ENCODE measurements around the gene TPSAB1.

TPSAB1 gene

DNA sequence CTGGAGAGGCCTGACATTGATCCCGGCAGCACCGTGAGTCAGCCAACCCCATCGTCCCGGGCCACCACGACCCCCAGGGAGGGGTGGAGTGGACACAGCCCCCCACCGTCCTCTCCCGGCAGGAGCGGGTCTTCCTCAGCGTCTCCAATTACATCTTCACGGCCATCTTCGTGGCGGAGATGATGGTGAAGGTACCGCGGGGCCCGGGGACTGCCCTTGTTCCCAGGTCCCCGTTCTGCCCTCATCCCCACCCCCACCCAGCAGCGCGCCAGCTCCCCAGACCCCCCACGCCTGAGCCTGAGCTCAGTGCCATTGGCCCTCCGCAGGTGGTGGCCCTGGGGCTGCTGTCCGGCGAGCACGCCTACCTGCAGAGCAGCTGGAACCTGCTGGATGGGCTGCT is 30.0 kb upstream of the TPSAB1 start:
- no peak for DNase-seq

GRCh38 chr16:1211451-1212268 is 28.8 kb upstream of the TPSAB1 start:
- no peak for DNase-seq

DNA sequence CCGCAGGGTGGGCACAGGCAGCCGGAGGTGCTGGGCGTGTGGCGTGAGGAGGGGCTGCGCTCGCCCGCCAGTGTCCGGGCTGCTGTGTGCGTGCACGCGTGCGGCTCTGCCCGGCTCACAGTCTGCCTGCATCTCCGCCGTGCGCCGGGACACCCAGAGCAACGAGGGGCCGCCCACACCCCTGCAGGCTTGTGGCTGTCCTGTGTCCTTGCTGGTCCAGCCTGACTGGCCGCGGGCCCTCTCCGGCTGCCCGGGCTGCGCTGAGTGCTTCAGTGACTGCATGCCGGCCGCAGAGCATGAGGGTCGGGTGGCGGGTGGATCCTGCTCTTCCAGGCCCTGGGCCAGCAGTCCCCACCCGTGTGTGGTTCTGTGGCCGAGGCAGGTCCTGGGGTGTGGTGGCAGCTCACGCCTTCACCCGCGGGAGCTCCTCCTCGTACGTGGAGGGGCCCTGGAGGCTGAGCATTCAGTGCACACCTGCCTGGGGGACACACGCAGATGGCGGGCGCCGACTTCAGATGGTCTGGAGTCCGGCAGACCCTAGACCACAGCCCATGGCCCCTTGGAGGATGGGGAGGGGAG is 27.8 kb upstream of the TPSAB1 start:
- no peak for DNase-seq

- DNase-seq = no peak
Observed at GRCh38 chr16:1213231-1213630, 27.3 kb upstream of the TPSAB1 start.

- DNase-seq = no peak
Observed at GRCh38 chr16:1213796-1214372, 26.6 kb upstream of the TPSAB1 start.

- no peak for DNase-seq
Observed at GRCh38 chr16:1214719-1215118, 25.8 kb upstream of the TPSAB1 start.

DNA sequence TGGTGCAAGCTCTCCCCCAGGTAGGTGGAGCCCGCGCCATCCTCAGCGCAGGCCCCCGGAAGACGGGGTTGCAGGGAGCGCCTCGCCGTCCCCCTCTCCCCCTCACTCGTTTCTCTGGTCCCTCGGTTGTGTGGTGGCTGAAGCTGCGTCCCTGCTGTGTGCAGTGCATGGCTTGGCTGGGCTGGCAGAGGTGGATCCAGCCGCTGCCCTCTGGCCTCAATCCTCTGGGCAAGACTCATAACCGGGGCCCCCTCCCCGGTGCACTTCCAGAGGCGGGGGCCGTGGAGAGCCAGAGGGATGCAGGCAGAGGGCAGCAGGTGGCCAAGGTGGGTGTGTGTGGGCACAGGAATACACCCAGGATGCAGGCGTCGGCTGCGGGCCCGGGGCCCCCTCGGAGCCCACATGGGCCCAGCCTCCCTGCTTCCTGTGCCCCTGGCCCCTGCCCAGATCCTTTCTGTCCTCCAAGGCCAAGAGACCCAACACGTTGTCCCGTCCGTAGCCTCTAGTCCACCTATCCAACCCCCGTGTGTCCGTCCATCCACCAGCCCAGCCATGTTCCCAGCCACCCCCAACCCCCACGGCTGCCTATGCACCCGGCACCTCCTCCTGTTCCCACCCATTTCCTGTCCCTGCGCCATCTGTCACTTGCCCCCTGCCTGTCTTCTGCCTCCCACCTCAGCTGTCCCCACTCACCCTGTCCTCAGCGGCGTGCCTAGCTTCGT is 24.8 kb upstream of the TPSAB1 start:
- no peak for DNase-seq

- no peak for DNase-seq
Observed at GRCh38 chr16:1216296-1216619, 24.2 kb upstream of the TPSAB1 start.

DNA sequence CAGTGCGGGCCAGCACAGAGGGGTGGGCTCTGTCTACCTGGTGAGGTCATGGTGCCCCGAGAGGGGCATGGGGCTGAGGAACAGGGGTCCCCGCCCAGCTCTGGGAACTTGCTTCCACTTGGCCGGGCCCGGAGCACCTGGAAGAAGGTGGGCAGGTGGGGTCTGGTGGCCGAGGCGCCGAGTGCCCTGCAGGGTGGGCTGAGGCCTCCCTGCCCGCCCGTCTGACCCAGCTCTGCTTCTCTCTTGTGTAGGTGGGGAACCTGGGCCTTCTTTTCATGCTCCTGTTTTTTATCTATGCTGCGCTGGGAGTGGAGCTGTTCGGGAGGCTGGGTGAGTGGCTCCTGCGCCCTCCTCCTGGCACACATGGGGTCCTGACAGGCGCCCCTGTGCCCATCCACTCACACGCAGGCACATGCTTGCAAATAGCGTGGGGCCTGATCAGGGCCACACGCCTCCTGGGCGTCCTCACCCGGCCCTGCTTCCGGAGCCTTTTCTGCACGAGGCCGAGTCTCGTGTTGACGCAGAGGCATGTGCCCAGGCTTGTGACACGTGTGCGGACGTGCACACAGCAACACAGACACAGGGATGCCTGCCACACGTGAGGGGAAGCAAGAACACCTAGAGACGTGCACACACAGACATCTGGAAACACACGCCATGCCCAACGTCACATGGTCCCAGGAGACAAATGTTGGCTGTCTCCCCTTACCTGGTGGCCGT is 23.7 kb upstream of the TPSAB1 start:
- DNase-seq = no peak

DNA sequence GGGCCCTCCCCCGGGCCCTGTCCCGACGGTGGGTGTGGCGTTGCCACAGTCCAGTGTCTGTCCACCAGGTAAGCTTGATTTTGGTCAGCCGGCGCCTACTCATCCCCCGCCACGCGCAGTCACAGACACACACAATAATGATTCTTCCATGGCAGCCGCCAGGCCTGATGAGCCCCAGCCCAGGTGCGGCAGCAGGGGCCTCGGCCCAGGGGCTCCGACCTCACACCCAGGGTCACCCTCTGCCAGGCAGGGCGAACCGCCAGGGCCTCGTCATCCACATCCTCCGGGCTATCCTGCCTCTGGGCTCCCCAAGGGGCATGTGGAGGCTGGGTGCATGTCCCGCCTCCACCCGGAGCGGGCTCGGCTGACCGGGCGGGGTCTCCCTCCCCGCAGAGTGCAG is 23.0 kb upstream of the TPSAB1 start:
- no peak for DNase-seq

DNA sequence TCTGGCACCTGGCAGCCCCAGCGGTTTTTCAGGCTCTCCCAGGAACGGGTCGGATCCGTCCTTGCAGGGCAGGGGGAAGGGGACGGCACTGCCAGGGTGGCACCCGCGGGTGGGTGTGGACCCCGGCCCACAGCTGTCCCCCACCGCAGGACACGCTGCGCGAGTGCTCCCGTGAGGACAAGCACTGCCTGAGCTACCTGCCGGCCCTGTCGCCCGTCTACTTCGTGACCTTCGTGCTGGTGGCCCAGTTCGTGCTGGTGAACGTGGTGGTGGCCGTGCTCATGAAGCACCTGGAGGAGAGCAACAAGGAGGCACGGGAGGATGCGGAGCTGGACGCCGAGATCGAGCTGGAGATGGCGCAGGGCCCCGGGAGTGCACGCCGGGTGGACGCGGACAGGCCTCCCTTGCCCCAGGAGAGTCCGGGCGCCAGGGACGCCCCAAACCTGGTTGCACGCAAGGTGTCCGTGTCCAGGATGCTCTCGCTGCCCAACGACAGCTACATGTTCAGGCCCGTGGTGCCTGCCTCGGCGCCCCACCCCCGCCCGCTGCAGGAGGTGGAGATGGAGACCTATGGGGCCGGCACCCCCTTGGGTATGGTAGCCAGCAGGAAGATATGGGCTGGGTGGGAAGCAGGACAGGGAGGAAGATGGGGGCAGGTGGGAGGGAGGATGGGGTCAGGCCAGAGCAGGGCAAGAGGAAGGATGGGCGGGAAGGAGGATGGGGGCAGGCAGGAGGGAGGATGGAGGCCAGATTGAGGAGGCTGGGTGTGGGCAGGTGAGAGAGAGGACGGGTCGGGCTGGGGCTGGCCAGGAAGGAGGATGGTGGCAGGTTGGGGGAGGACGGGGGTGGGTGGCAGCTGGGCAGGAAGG is 22.2 kb upstream of the TPSAB1 start:
- DNase-seq = no peak

DNA sequence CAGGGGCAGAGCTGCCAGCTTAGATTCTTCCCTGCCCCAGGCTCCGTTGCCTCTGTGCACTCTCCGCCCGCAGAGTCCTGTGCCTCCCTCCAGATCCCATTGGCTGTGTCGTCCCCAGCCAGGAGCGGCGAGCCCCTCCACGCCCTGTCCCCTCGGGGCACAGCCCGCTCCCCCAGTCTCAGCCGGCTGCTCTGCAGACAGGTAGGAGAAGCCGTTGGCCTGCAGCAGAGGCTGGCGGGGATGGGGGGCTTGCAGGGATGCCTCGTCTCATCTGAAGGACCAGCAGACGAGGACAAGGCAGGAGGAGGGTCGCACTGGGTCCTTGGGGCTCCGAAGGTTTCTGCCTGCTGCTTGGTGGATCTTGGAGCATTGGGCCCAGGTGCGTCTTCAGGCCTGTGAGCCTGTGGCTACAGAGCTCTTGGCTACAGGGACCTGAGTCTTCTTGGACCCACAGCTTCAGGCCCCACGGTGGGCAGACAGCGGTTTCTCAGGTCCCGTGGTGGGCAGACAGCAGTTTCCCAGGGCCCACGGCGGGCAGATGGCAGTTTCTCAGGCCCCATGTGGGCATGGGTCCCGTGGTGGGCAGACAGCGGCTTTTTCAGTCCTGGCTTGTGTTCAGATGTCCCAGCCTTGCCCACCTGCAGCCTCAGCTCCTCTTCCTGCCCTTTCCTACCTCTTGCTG is 21.4 kb upstream of the TPSAB1 start:
- DNase-seq = no peak

DNA sequence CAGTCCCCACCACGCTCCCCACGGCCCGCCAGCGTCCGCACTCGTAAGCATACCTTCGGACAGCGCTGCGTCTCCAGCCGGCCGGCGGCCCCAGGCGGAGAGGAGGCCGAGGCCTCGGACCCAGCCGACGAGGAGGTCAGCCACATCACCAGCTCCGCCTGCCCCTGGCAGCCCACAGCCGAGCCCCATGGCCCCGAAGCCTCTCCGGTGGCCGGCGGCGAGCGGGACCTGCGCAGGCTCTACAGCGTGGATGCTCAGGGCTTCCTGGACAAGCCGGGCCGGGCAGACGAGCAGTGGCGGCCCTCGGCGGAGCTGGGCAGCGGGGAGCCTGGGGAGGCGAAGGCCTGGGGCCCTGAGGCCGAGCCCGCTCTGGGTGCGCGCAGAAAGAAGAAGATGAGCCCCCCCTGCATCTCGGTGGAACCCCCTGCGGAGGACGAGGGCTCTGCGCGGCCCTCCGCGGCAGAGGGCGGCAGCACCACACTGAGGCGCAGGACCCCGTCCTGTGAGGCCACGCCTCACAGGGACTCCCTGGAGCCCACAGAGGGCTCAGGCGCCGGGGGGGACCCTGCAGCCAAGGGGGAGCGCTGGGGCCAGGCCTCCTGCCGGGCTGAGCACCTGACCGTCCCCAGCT is 20.3 kb upstream of the TPSAB1 start:
- no peak for DNase-seq

DNA sequence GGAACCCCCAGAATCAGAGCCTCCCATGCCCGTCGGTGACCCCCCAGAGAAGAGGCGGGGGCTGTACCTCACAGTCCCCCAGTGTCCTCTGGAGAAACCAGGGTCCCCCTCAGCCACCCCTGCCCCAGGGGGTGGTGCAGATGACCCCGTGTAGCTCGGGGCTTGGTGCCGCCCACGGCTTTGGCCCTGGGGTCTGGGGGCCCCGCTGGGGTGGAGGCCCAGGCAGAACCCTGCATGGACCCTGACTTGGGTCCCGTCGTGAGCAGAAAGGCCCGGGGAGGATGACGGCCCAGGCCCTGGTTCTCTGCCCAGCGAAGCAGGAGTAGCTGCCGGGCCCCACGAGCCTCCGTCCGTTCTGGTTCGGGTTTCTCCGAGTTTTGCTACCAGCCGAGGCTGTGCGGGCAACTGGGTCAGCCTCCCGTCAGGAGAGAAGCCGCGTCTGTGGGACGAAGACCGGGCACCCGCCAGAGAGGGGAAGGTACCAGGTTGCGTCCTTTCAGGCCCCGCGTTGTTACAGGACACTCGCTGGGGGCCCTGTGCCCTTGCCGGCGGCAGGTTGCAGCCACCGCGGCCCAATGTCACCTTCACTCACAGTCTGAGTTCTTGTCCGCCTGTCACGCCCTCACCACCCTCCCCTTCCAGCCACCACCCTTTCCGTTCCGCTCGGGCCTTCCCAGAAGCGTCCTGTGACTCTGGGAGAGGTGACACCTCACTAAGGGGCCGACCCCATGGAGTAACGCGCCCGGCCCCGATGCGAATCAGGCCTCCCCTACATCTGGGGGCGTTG is 19.5 kb upstream of the TPSAB1 start:
- DNase-seq = no peak

DNA sequence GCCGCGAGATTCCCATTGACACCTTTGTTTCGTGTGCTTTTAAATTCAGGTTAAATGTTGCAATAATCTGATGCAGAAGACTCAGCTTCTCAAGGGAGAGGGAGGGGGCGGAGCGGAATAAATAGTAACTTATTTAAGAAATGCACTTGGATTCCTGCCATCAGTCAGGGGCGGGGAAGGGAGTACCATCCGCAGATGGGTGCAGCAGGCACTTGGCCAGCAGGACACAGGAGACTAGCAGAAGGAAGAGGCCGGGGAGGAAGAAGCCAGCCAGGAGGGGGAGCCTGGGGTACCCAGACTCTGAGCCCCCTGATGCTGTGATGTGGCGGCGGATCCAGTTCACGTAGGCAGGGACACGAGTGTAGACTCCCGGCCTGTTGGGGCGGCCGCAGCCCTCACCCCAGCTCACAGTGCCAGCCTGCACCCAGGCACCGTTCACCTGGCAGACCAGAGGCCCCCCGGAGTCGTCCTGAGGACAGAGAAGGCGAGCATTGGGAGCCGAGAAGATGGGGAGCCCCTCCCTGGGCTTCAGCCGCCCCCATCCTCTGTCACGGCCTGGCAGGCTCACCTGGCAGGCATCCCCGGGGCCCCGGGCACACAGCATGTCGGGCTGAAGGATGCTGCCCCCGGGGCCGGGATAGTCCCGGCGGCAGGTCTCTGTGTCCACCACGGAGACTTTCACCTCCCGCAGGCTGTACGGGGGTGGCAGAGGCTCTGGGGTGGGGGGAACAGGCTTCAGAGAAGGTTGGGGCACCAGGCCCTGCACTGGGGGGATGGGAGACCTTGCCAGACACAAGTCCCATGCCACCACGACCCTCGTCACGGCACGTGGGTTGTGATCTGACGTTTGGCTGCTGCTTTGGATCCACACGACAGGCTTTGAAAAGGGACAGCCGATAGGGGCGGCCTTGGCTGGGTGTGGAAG is 18.6 kb upstream of the TPSAB1 start:
- no peak for DNase-seq

GRCh38 chr16:1222553-1223354 is 17.8 kb upstream of the TPSAB1 start:
- DNase-seq = no peak

GRCh38 chr16:1223355-1224214 is 16.9 kb upstream of the TPSAB1 start:
- DNase-seq = no peak

Data from right kidney (tissue), 1 donor.